Fibroblast of skin of left quadriceps (primary cell): ENCODE measurements around the gene NRP1.
"Not testable (repeated sequence)": the region's sequence is repeated elsewhere in the genome, so short reads cannot be mapped to it uniquely, and the experiment has no call there.

Experiments
- DNase-seq, 2 experiments: peaks; one replicate each; pipeline ENCODE4 v3.0.0-alpha.2; 2013; ENCODE audit warnings: low read depth in 2 of 2

NRP1 gene

DNA sequence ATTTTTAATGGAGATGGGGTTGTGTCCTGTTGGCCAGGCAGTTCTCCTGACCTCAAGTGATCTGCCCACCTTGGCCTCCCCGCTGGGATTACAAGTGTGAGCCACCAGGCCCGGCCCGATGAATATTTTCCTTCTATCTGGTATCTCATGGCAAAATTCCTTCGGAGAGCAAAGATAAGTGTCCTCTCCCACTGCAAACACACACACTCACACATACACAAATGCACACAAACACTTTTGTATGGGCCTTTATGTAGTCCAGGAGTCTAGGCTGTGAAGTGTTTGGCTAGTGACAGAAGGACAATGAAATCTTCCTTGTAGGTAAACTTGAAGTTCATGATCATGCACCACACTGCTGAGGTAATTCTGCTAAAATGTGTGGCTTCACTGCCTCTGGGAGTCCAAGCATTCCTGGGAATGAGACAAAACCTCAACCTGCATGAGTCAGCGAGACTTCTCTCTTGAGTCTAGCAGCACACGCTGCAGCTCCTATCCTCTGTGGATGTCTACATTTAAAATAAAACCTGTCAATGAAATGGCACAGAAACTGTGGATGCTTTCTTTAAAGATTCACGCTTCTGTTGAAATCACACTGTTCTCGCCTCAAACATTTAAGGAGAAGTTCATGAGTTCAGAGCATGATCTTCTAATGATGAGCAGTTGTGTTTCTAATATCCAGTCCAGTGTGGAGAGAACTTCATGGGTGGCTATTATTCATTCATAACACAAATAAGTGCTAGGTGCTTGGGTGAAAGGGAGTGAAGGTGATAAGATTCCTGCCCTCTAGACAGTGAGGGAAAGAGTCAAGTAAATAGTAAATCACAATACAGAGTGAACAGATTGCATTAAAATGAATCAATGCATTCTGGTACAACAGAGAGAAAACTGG, 96.5 kb downstream of the NRP1 start:
- peak; percentile 97 to 98 for DNase-seq

DNA sequence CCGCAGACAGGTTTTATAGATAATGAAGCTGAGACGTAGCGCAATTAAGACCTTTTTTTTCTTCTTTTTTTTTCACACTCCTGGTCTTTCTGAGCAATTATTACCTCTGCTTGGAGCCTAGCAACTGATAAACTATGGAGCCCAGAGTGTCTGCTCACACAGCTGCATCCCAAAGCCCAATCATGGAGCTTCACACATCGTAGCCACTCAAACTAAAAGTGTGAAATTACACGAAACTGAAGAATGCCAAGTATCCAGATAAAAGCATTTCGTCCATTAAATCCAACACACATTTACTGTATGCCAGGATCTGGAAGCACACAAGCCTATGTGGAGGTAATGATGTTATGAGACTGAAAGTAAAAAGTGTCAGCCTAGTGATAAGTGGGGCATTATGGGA, 97.6 kb downstream of the NRP1 start:
- no peak for DNase-seq

DNA sequence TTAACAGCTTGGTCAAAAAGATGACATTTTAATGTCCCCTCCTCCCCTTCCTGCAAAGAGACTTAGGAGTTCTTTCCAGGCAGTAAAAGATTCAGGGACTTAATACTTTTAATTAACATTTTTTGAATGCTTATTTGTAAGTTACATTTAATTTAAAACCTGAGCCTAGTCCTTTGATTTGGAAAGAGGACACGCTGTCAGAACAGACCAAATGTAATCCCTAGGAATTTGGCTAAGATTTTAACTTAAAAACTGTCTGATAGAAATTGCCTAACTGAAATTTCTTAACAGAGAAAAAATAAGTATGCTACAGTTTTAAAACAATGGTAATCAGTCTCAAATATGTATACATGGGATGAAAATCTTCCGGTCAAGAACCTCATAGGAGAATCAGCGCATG, 98.5 kb downstream of the NRP1 start:
- no peak for DNase-seq

DNA sequence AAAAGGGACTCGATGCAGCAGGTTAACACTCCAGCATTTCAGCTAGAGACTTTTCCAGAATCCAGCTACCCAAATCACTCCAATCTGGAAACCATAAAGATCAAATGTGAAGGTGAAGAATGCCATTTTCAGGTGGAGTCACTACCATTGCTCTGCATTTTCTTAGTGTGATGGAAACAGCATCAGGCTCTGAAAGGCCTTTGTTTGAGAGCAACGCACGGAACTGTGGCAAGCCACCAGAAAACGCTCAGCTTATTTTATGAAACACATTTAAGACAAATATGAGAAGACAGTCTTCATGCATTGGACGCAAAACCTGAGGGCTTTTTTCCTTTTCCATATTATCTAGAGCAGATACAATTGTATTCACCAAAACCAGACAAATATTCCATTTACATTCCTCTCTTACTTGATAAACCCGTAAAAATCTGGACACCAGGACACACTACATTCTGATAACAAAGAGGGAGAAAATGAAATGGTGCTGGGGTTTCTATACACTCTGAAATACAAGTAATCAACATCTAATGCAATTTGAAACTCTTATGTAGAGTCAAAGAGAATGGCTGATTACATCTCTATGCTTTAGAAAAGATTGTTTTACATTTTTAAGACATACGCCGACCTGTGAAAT, 99.1 kb downstream of the NRP1 start:
- DNase-seq = no peak

DNA sequence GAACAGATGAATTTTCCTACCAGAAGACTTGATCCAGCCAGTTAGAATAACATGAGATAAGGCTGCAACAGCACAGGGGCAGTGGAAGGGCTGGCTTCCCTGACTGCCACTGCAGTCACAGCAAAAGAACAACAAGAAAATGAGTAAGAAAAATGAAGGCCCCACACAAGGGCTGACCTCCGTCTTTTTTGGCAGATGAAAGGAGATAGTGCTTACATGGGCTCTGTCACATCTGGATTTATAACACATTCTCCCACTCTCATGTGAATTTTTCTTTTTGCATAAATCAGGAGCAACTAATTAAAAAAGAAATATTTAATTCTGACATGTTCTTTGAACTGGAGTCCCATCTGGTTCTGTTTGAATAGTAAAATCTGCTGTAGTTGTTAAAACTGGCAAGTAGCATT, 99.6 kb downstream of the NRP1 start:
- DNase-seq = no peak

DNA sequence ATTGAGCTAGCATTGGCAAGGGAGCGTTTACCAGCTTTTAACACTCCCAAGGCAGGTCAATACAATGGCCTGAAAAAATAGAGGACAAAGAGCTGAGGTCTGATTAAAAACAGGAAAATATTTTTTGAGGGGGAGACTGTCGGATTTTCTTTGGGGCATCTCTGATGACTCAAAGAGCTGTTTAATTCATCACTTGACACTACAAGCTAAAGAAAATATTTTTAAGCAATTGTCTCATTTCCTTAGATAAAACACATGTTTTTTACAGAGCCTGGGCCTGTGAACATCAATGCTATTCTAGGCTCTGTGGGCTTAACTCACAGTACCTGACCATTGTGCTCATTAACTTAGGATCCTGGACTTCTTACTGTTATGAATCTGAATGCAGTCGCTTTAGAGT, 100.8 kb downstream of the NRP1 start:
- DNase-seq = no peak

DNA sequence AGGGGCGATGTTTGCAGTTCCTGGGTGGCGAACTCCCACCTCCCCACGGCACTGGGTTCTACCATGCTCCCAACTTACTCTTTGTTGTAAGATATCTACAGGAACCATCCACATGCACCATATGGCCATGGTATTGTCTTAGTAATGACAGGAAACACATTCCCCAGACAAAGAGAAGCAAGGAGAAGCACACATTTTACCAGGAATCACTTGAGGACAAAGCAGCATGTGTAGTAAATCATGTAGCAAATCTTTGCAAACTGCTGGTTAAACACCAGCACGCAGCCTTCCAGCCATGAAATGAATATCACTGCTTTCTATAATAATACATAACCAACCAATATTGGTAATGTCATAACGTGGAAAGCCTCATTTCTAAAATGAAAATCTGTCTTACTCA, 101.2 kb downstream of the NRP1 start:
- no peak for DNase-seq

DNA sequence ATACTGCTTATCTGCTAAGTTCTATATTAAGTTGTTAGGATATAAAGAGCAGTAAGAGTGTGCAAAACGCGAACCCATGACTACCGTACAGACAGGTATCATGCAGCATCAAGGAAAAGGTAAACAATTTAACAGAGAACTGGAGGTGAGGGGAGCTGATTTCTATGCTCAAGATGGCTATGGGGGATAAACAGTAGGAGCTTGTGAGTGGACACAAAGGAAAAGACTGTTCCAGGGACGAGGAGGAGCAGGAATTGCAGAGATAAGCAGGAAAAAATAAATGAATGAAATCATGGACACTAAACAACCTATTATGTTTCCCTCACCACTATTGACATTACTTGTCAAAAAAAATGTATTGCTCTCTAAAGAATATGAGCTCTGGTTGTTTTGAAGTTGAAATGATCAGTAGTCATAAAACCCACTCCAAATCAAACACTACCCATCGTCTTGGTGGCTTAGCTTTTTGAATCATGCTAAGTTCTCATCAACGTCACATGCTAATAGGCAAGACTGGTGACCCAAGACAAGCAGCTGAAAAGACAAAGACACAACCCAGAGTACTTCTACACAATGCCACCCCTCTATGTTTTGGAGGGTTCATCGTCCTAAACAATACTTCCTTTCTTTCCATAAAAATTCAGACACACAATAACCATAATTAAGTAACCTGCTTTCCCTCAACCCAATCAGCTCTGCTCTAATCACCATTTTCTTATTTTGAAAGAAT, 102.7 kb downstream of the NRP1 start:
- no peak for DNase-seq

DNA sequence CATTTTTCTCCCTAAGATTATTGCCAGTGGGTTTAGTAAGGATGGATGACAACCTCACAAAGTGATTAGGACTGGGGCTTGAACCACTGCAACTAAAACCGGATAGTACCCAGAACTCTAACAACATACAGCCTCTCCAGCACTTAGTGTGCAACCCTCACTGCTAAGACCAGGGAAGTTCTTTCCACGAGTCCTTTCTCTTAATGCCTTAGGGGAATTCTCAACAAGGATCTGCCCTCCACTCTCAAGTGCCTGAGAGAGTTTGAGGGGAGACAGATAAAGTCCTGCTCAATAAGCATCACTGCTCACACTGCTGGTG, 104.6 kb downstream of the NRP1 start:
- no peak for DNase-seq

DNA sequence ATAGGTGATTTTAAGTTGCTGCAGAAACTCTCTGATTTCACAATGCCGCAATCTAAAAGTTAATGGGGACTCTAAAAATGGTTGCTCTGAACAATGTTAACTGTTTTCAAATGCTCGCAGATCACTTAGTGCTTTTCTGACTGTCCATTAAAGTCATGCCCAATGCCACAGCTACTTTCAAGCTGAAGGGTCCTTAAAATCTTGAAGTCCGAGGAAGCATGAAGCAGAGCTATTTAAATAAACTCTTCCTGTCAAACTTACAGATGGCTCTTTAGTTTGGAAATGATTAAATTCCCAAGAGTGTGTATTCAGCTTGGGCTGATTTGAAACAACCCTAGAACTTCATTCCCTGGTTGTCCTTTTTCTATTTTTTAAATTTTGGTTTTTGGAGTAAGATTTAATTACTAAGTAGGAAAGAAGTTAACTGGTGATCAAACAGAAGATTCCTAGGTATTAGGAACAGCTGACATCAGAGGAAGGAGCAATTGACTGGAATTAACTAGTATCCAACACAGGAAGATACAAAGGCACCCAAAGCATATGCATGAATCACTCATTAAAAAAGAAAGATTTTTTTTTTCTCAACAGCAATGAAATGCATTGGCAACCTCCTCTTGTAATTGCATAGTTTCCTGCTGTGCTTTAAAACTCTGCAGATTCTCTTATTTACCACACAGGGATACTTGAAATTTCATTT, 105.1 kb downstream of the NRP1 start:
- peak in 1 of 2 experiments; percentile 64 for DNase-seq

DNA sequence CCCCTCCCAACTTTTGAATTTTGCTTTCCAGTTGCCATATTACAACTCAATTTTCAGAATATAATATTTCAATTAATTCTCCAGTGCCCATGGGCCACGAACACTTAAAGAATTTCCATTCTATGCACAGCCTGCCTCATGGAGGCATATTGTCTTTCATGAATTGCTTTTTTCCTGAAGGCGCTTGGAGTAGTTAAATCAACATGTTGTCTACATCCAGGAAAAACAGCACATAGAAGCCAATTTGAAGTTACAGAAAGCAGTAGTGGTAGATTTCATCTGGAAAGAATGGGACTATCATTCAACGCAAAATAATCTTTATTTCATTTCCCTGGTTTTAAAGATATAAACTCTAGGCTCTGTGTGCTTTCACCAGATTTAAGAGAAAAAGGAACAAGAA, 106.0 kb downstream of the NRP1 start:
- no peak for DNase-seq

DNA sequence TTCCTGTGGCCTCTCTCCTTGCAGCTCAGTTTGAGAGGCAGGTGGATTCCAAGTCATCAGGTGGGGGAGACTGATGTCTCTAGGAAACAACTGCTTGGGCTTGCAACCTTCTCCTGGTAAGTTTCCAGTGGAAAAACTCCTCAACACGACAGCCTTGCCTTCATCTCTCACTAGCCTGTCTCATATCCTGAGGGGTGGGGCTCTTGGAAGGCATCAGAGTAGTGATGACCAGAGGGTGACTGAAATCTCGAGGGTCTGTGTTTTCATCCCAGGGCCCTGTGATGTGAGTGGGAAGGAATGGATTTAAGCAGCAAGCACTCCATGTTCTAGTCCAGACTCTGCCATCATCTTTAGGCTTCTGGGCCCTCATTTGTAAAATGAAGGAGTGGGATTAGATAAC, 107.0 kb downstream of the NRP1 start:
- no peak for DNase-seq

DNA sequence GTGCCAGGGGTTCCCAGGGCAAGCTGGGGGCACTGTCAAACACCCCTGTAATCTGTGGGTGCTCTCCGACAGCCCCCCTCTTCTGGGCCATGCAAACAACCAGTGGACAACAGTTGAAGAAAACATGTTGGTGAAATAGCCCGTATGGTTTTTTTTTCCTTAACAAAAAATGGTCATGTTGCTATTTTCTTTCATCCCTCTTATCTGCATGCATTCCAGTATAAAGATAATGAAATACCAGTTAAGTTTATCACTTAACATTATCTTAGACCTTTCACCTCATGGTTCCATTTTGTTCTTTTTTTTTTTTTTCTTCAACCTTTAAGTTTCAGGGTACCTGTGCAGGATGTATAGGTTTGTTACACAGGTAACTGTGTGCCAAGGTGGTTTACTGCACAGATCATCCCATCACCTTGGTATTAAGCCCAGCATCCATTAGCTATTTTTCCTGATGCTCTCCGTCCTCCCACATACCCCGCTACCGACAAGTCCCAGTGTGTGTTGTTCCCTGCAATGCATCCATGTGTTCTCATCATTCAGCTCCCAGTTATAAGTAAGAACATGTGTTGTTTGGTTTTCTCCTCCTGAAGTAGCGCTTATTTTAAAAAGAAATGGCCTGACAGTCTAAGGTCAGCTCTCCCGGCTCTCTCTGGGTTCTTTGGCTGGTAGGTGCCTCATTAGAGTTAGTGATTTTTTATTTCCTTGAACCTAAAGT, 110.1 kb downstream of the NRP1 start:
- DNase-seq = no peak

DNA sequence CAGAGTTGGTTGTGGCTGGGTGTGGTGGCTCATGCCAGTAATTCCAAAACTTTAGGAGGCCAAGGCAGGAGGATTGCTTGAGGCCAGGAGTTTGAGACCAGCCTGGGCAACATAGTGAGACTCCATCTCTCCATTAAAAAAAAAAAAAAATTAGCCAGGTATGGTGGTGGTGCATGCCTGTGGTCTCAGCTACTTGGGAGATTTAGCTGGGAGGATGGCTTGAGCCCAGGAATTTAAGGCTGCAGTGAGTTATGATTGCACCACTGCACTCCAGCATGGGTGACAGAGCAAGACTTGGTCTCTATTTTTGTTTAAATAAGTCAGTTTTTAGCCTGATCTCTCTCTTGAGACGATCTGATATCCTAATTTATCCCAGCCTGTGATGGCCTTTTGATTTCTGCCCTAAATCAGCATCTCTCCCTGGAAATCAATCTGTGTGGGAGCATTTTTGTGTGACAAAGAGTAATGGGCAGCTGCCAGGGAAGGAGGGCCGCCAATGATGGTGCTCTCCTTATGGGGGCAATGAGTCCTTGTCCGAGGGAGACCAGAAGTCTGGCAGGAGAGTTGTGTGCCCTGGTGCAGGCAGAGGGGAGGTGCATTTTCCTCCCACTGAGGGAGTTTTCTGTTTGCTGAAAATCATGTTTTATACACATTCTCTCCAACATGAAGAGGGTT, 111.0 kb downstream of the NRP1 start:
- DNase-seq = no peak

DNA sequence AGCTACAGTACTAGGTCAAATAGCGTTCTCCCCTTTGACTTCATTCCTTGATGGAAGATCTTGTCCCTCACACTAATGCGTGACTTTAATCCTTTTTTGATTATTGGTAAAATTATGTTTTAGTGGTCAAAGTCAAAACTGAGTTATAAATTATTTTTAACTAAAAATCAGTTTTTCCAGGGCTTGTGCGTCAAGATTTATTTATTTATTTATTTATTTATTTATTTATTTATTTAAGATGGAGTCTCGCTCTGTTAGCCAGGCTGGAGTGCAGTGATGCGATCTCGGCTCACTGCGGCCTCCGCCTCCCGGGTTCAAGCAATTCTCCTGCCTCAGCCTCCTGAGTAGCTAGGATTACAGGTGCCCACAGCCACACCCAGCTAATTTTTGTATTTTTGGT, 112.2 kb downstream of the NRP1 start:
- not testable (repeated sequence) for DNase-seq

DNA sequence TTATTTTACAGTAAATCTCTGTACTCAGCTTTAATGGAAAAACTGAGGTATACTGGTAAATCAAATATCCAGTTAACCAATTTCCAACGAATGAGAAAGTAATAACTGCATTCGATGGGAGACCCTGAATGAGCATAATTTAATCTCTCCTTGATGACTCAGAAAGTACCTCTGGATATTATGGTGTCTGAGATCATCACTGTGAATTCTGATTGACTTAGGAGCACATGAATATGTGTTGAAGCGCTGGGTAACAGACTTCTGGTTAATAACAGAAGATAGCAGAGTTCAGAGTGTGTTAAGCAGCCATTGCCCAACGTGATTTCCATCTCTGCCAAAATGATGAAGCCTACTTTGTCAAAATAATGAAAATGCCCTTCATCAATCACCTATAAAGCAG, 116.6 kb downstream of the NRP1 start:
- DNase-seq = no peak

DNA sequence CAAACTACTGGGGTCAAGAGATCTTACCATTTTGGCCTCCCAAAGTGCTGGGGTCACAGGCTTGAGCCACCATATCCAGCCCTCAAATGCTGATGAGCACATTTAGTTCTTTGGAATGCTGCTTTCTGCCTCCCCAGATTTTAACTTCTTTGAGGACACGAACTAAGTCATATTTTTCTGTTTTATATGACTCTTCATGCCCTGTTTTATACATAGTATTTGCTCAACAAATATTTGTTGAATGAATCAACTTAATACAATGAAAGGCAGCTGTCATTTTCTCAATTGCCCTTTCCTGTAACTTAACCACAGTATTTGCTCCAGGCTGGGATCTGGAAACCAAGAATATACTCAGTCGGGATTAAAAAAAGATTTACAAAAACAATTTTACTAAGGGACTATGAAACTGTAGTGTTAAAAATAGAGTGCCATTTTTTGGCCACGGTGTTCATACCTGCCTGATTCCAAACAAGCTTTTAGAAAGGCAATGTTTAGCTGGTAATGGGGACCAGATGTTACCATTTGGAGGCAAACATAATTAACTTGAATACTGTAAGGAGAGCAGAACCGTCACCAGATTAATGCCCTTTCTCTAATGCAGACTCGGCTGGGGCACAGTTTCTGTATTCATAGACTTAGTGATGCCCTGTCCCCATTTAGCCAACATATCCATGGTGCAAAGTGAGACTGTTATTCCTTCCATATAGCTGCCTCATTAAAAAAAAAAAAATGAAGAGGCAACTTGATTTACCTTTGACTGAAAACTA, 117.6 kb downstream of the NRP1 start:
- DNase-seq = peak in 1 of 2 experiments; percentile 68

DNA sequence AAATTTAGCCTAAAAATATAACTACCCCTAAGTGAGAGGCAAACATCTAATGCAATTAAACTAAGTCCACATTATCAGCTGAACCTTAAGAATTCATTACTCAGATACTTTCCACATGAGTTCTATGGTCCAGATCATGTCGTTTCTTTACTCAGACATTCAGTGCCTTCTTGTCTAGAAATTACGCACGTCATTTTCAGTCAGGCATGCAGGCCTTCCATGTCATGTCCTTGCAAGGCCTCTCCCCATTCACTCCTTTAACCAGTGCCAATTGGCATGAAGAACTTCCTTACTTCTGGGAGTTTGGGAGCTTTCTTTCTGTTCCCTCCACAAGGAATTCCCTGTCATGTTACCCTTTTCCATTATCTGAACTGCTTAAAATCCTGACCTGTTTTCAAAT, 118.8 kb downstream of the NRP1 start:
- DNase-seq = no peak

DNA sequence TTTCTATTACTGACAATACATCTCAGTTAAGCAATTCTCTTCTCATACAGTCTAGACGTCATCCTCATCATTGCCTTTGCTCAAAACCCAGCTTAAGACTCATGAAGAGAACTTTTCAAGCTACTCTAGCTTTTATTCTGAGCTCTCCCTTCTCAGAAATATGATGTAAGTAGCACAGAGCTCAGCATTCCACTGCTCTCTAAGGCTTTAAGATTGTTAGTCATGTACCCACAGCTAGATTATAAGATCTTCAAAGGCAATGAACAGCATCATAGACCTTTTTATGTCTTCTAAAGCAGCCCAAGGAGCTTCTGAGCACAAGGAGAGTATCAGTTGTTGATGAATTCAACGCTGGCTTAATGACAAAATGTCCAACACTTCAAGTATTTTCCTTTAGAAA, 119.3 kb downstream of the NRP1 start:
- no peak for DNase-seq

DNA sequence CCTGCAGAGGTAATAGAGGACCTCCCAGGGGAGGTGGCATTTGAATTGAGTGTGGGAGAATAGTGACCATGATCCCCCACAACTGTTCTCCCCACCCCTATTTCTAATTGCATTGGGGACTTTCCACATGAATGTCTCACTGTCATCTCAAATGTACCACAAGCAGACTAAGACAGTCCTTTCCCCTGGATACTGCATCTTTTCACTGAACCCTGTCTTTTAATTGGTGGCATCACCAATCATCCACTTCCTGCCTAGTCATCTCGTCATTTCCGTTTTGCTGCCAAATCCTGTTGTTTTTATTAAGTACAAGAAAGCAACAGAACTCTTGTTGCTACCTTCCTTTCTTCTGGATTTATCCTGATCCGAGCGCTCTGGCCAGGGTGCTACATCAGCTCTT, 120.3 kb downstream of the NRP1 start:
- DNase-seq = no peak
